AG04450 (cell line): ENCODE measurements around the gene PACRG. TPM values are rescaled to one million over a fixed set of nuclear protein-coding genes. Genes with fewer than 3 reads are reported as not detected.

ENCODE experiments used
- CTCF ChIA-PET: fragments of 300-600, 350-600 bp; formaldehyde crosslinking; extraction: SDS; loops from one replicate; lab custom pipeline; 2022; ENCODE audit warnings: antibody characterized with exemption, inconsistent platforms; lab: Charles Lee
- POLR2A ChIA-PET: fragments of 350-600 bp; formaldehyde crosslinking; extraction: SDS; loops from one replicate; lab custom pipeline; 2021; ENCODE audit warnings: antibody characterized with exemption, inconsistent platforms; lab: Yijun Ruan, JAX
- DNase-seq: peaks from one replicate; pipeline ENCODE4 v3.0.0-alpha.2; 2011; ENCODE audit warnings: low read depth, low spot score
- H3K27ac ChIP-seq: one replicate; pipeline ENCODE4 v1.5.1; 2012; ENCODE audit warnings: low read depth, low read length, control low read depth
- H3K27me3 ChIP-seq: one replicate; pipeline ENCODE4 v1.6.0; 2012; ENCODE audit warnings: low read length; ENCODE audit not compliant: control insufficient read depth, insufficient read depth
- H3K4me3 ChIP-seq: 2 replicates; pipeline ENCODE4 v1.5.1; 2011; ENCODE audit warnings: mild to moderate bottlenecking, low read depth, low read length, control low read depth
- H3K9me3 ChIP-seq: 2 replicates; pipeline ENCODE4 v1.5.1; 2012; ENCODE audit warnings: low read length; ENCODE audit not compliant: control insufficient read depth, insufficient read depth
- CTCF ChIP-seq: IDR thresholded peaks from 2 replicates; pipeline ENCODE4 v1.5.1; 2011; ENCODE audit warnings: low read depth, low read length, control low read depth, inconsistent platforms
- polyA plus RNA-seq: library from polyadenylated mRNA; depleted of rRNA; stranded (reverse); fragments of >200 nt; gene quantifications from 2 replicates; pipeline ENCODE4 v1.2.3, GENCODE V29; 2011

Gene PACRG
- polyA plus RNA-seq, 1 experiment: not detected

- TF ChIP-seq CTCF: no peak
- ChIA-PET POLR2A (no interaction called here), CTCF (no interaction called here)
- H3K9me3 ChIP-seq: peaks cover 30% of the 10 kb centered on the region
- H3K4me3 ChIP-seq: no peak overlapping the region
- no peaks in the 10 kb centered on the region for H3K27me3 ChIP-seq
- no peak for DNase-seq
- H3K27ac ChIP-seq: no peak overlapping the region
These were observed 503.1 kb downstream of the PACRG start for GRCh38 chr6:163230901-163231300.

- Histone ChIP-seq H3K9me3 (peaks cover 28% of the 10 kb centered on the region), H3K27ac (no peak overlapping the region), H3K4me3 (no peak overlapping the region), H3K27me3 (no peaks in the 10 kb centered on the region)
- TF ChIP-seq CTCF: no peak
- DNase-seq: no peak
- ChIA-PET CTCF (no interaction called here), POLR2A (no interaction called here)
These were observed 503.7 kb downstream of the PACRG start for GRCh38 chr6:163231356-163232014.

GRCh38 chr6:163232015-163232523, 504.3 kb downstream of the PACRG start:
- H3K9me3 ChIP-seq: peaks cover 25% of the 10 kb centered on the region
- H3K27me3 ChIP-seq: no peaks in the 10 kb centered on the region
- no peak overlapping the region for H3K4me3 ChIP-seq
- ChIA-PET CTCF (no interaction called here), POLR2A (no interaction called here)
- TF ChIP-seq CTCF: no peak
- no peak for DNase-seq
- H3K27ac ChIP-seq: no peak overlapping the region

- Histone ChIP-seq H3K9me3 (peaks cover 23% of the 10 kb centered on the region), H3K27ac (no peak overlapping the region), H3K4me3 (no peak overlapping the region), H3K27me3 (no peaks in the 10 kb centered on the region)
- CTCF ChIA-PET: no interaction called here
- DNase-seq: no peak
- TF ChIP-seq CTCF: no peak
- POLR2A ChIA-PET: no interaction called here
These were observed 504.9 kb downstream of the PACRG start for GRCh38 chr6:163232649-163233048.

- ChIA-PET POLR2A (no interaction called here), CTCF (no interaction called here)
- TF ChIP-seq CTCF: no peak
- Histone ChIP-seq H3K4me3 (no peak overlapping the region), H3K27ac (no peak overlapping the region), H3K27me3 (no peaks in the 10 kb centered on the region), H3K9me3 (peaks cover 26% of the 10 kb centered on the region)
- DNase-seq: no peak
These were observed 509.3 kb downstream of the PACRG start for GRCh38 chr6:163237110-163237509.
